Esophagus squamous epithelium (tissue), 4 donors: Measurements from ENCODE around the gene OXCT2.

Experiments
- POLR2A ChIP-seq, 4 donors: fragments of 450-650 bp; IDR thresholded peaks; one replicate each; pipeline ENCODE4 v1.6.1; 2017; ENCODE audit warnings: antibody characterized with exemption in 4 of 4, mild to moderate bottlenecking in 4 of 4, moderate library complexity in 3 of 4
- TF ChIP-seq, protein P1 (sequence below), 6 experiments: fragments of 450-650 bp in 4 of 6; fragments of 200-600 bp in 2 of 6; sonication (generic) in 2 of 6; IDR thresholded peaks; one replicate each; pipeline ENCODE4 v1.5.1; 2016 to 2019; ENCODE audit warnings: antibody characterized with exemption in 6 of 6, mild to moderate bottlenecking in 4 of 6, moderate library complexity in 4 of 6

DNA sequence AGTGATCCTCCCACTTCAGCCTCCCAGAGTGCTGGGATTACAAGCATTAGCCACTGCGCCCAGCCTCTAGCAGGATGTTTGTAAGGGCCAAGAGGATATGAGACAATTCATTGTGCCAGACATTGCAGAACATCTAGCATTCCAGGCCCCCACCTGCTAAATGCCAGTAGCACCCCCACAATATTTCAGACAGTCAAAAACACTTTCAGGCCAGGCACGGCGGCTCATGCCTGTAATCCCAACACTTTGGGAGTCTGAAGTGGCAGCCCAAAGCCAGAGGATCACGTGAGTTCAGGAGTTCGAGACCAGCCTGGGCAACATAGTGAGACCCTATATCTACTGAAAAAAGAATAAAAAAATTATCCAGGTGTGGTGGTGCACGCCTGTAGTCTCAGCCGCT lies 19.6 kb downstream of the OXCT2 start:
- TF ChIP-seq POLR2A (IDR thresholded peaks at IDR 0.05) = no peak
- TF ChIP-seq, protein P1, sequence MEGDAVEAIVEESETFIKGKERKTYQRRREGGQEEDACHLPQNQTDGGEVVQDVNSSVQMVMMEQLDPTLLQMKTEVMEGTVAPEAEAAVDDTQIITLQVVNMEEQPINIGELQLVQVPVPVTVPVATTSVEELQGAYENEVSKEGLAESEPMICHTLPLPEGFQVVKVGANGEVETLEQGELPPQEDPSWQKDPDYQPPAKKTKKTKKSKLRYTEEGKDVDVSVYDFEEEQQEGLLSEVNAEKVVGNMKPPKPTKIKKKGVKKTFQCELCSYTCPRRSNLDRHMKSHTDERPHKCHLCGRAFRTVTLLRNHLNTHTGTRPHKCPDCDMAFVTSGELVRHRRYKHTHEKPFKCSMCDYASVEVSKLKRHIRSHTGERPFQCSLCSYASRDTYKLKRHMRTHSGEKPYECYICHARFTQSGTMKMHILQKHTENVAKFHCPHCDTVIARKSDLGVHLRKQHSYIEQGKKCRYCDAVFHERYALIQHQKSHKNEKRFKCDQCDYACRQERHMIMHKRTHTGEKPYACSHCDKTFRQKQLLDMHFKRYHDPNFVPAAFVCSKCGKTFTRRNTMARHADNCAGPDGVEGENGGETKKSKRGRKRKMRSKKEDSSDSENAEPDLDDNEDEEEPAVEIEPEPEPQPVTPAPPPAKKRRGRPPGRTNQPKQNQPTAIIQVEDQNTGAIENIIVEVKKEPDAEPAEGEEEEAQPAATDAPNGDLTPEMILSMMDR (IDR thresholded peaks at IDR 0.05) = no peak
